ENCODE data around the gene LRIG1.

GRCh38 chr3:66414846-66415245 is 86.0 kb downstream of the LRIG1 start:
- no peak for TF ChIP-seq CTCF (IDR thresholded peaks at IDR 0.05; ENCODE audit: poor library complexity)
- no peak for TF ChIP-seq EZH2phosphoT487 (IDR thresholded peaks at IDR 0.05; ENCODE audit: low read depth, severe bottlenecking, unreplicated experiment)
- no peak for TF ChIP-seq EZH2 (IDR thresholded peaks at IDR 0.05; ENCODE audit: borderline replicate concordance)
